C4-2B (cell line): ENCODE results near the gene RASAL1.
A peak's percentile ranks its signal among the peaks of the same experiment; 100 is the strongest.

ENCODE experiments used
- H3K27ac ChIP-seq: fragments of 450-650 bp; 2 replicates; pipeline ENCODE4 v1.5.1; 2017
- ZFX ChIP-seq: fragments of 450-650 bp; IDR thresholded peaks from 2 replicates; pipeline ENCODE4 v1.6.1; 2017
- TF ChIP-seq, protein P1 (sequence below): fragments of 450-650 bp; conservative IDR thresholded peaks from 2 replicates; pipeline ENCODE4 v1.5.1; 2017; ENCODE audit warnings: mild to moderate bottlenecking

RASAL1 gene

DNA sequence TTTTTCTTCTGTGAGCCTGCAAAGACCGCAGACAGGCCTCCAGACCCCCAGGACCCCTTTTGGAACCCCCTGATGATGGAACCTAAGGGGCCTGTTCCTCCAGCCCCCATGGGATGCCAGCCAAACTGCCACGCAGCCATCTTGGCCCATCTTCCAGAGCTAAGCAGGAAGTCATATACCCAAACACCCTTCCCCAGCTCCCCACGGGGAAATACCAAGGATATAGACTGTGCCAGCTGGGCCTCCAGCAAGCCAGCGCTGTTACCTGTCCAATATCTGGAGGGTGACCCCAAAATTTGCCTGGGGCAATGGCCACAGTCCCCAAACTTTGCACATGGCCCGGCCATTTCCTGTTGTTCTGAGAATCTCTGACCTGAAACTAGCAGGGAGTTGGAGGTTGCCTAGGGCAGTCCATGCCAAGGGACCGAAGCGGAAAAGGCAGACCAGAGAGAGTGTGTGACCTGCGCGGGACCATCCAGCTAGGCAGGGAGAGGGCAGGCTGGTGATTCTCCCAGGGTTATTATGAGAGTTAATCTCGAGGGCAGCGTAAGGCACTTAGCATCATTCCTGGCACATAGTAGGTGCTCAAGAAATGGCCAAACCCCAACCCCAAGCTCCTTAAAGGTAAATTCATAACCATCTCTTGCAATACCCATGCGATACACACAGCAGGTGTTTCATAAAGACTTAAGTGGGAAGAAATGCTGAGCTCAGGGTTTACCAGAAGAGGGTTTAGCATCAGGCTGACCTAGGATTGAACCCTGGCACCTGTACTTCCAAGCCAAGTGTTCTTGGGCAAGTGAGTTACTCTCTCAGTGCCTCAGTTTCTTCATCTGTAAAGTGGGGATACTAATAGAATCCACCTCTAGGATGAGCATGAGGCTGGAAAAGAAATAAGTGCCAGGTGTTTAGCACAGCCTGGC, 2.6 kb upstream of the RASAL1 start:
- TF ChIP-seq, protein P1, sequence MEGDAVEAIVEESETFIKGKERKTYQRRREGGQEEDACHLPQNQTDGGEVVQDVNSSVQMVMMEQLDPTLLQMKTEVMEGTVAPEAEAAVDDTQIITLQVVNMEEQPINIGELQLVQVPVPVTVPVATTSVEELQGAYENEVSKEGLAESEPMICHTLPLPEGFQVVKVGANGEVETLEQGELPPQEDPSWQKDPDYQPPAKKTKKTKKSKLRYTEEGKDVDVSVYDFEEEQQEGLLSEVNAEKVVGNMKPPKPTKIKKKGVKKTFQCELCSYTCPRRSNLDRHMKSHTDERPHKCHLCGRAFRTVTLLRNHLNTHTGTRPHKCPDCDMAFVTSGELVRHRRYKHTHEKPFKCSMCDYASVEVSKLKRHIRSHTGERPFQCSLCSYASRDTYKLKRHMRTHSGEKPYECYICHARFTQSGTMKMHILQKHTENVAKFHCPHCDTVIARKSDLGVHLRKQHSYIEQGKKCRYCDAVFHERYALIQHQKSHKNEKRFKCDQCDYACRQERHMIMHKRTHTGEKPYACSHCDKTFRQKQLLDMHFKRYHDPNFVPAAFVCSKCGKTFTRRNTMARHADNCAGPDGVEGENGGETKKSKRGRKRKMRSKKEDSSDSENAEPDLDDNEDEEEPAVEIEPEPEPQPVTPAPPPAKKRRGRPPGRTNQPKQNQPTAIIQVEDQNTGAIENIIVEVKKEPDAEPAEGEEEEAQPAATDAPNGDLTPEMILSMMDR = no peak
- no peak for TF ChIP-seq ZFX
- no peak overlapping the region for H3K27ac ChIP-seq

DNA sequence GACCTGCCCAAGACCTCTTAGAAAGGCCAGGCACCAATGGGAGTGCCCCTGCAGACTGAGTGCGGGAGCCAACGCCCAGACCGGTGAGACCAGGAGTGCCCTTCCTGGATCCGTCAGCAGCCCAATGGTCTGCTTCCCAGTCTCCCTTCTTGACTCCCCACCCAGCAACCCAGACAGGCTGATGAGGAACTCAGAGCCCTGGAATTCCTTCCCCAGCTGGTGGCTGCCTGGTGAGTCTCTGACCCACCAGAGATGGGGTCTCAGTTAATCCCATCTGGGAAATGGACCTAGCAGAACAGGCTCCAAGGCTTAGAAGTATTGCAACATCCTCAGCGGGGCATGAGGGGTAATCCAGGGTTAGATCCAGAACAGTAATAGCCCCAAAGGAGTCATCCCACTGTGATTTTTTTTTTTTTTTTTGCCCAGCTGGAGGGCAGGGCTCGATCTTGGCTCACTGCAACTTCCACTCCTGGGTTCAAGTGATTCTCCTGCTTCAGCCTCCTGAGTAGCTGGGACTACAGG, 1.5 kb upstream of the RASAL1 start:
- TF ChIP-seq ZFX = no peak
- TF ChIP-seq, protein P1 = no peak
- peak overlapping the region; percentile 27; the same call in 1 of the 2 replicates for H3K27ac ChIP-seq

DNA sequence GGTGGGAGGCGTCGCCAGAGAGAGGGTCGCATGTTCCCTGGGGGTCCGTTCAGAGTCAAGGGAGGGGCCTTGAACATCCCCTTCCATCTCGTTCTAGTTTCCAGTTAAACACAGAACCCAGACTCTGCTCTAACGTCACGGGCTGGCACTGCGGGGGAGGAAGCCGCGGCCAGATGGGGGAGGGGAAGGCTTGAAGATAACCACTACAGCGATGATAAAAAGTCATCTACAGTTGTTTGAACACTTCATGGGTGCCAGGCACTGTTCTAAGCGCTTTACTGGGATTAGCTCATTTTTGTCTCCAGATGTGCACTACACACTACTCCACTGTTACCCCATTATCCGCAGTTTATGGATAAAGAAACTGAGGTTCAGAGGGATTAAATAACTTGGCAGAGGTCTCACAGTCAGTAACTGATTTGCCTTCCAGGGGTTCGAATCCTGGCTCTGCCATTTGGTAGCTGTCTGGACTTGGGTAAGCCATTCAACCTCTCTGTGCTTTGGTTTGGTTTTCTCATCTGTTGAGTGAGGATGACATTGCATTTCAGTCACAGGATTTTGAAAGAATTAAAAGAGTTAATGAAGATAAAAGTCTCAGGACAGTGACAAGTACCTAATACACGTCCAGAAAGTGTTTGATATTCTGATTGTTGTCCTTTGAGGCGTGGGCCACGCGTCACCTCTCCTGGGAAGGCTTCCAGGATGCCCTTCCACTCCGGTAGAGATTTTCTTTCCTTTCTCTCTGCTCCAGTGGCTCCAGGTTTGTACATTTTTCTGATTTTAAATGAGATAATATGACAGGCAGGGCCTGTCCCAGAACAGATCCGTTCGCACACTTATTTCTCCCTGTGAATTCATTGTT, 798 bp upstream of the RASAL1 start:
- peak overlapping the region; percentile 27; the same call in 1 of the 2 replicates for H3K27ac ChIP-seq
- no peak for TF ChIP-seq ZFX
- TF ChIP-seq, protein P1 = no peak

DNA sequence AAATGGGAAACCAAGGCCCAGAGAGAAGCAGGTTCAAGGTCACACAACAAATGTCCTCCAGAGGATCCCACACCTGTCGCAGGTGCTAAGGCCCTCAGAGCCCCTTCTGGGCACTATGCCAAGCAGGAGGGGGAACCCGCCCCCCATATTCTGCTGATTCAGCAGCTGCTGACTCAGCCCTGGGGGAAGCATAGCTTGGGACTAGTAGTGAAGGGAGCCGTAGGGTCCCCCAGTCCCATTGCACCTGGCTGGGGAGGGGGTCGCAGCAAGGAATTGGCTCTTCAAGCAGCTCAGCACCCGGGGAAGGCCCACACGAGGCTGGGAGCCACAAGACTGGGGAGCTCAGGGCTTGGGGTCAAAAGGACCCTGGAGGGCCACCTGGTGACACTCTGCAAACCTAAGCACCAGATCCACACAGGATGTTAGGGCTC, 1.0 kb downstream of the RASAL1 start:
- TF ChIP-seq ZFX = no peak
- TF ChIP-seq, protein P1 = no peak

DNA sequence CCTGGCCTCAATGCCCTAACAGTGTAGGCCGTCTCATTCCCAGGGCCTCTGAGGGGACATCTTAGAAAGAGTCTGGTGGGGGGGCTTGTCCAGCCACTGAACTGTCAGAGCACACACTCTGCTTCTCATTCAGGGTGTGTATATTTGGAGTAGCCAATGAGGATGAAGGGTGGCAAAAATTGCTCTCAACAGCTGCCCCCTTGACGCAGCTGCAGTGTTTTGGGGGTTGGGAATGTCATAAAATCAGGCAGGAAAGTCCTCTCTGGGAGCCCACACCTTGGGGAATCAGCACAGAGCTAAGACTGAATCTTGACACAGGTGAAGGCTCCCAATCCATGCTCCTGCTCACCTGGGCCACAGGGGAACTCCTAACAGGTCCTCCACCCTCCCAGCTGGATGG, 1.5 kb downstream of the RASAL1 start:
- TF ChIP-seq, protein P1 = no peak
- no peak for TF ChIP-seq ZFX
- H3K27ac ChIP-seq = no peak overlapping the region

More for the DNA sequence above, 1.0 kb downstream of the RASAL1 start:
- H3K27ac ChIP-seq = no peak overlapping the region

DNA sequence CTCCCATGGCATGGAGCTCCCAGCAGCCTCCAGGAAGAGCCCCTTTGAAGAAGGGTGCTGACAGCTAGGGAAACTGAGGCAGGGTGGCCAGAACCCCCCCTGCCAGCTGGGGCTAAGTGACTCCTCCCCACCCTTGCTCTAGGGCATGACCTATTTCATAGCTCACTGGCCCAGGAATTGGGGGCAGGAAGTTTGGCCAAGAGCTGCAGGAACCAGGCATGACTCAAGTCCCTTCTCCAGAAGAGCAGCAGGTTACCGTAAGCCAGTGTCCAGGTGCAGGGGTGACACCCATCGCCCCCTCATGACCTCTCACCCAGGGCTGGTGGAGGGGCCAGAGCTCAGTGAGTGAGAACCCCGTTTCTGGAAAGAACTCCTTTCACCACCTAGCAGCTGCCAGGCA, 1.9 kb downstream of the RASAL1 start:
- TF ChIP-seq ZFX = no peak
- TF ChIP-seq, protein P1 = no peak
- no peak overlapping the region for H3K27ac ChIP-seq
